ENCODE data around the gene INTS1. TPM values are rescaled to one million over a fixed set of nuclear protein-coding genes. Genes with fewer than 3 reads are reported as not detected.

INTS1 gene
- total and polyA plus RNA-seq, 3 donors from 2014 or later, result 142 to 185 (median 142) TPM

- H3K36me3 ChIP-seq (ENCODE audit: low read depth, missing control alignments), result no peaks in the 10 kb centered on the region
- DNase-seq, result no peak
- no peak overlapping the region for H3K4me3 ChIP-seq
- TF ChIP-seq CTCF (IDR thresholded peaks at IDR 0.05) (no peak), POLR2A (IDR thresholded peaks at IDR 0.05) (no peak)
- H3K27ac ChIP-seq, result no peak overlapping the region
- intact Hi-C loops (cut with DNase I; ENCODE audit: low total_unique reads), result no loop called here
- no peaks in the 10 kb centered on the region for H3K9me3 ChIP-seq
- 76 to 79% methylated on average over 10 of the region's 10 CpGs for WGBS, 2 donors
- H3K27me3 ChIP-seq, result no peaks in the 10 kb centered on the region
- H3K4me1 ChIP-seq, result peaks cover 4% of the 10 kb centered on the region
These were observed 4.1 kb upstream of the INTS1 start for GRCh38 chr7:1508277-1508758.

- TF ChIP-seq POLR2A (IDR thresholded peaks at IDR 0.05) (no peak), CTCF (IDR thresholded peaks at IDR 0.05) (no peak)
- peaks cover 9% of the 10 kb centered on the region for H3K4me1 ChIP-seq
- H3K36me3 ChIP-seq (ENCODE audit: low read depth, missing control alignments), result no peaks in the 10 kb centered on the region
- H3K9me3 ChIP-seq, result no peaks in the 10 kb centered on the region
- H3K27ac ChIP-seq, result no peak overlapping the region
- DNase-seq, result peak; percentile 27
- H3K4me3 ChIP-seq, result no peak overlapping the region
- H3K27me3 ChIP-seq, result no peaks in the 10 kb centered on the region
- WGBS, 2 donors, result 55 to 64% methylated on average over 24 to 35 of the region's 35 CpGs
- intact Hi-C loops (cut with DNase I; ENCODE audit: low total_unique reads), result no loop called here
These were observed 1.8 kb upstream of the INTS1 start for GRCh38 chr7:1505731-1506550.

GRCh38 chr7:1503390-1503789 is 799 bp downstream of the INTS1 start:
- Histone ChIP-seq H3K36me3 (ENCODE audit: low read depth, missing control alignments) (no peaks in the 10 kb centered on the region), H3K4me1 (peaks cover 9% of the 10 kb centered on the region), H3K4me3 (peak overlapping the region; percentile 100), H3K27me3 (no peaks in the 10 kb centered on the region), H3K27ac (no peak overlapping the region), H3K9me3 (no peaks in the 10 kb centered on the region)
- DNase-seq, result no peak
- intact Hi-C loops (cut with DNase I; ENCODE audit: low total_unique reads), result no loop called here
- WGBS, 2 donors, result 18 to 36% methylated on average over 10 to 24 of the region's 24 CpGs
- TF ChIP-seq CTCF (IDR thresholded peaks at IDR 0.05), result no peak
- no peak for TF ChIP-seq POLR2A (IDR thresholded peaks at IDR 0.05)

- H3K4me3 ChIP-seq, result no peak overlapping the region
- no peaks in the 10 kb centered on the region for H3K27me3 ChIP-seq
- no peaks in the 10 kb centered on the region for H3K36me3 ChIP-seq (ENCODE audit: low read depth, missing control alignments)
- H3K9me3 ChIP-seq, result no peaks in the 10 kb centered on the region
- no peak overlapping the region for H3K27ac ChIP-seq
- intact Hi-C loops (cut with DNase I; ENCODE audit: low total_unique reads), result no loop called here
- H3K4me1 ChIP-seq, result peaks cover 9% of the 10 kb centered on the region
- no peak for DNase-seq
- 80 to 82% methylated on average over 20 of the region's 20 CpGs for WGBS, 2 donors
- TF ChIP-seq POLR2A (IDR thresholded peaks at IDR 0.05) (no peak), CTCF (IDR thresholded peaks at IDR 0.05) (no peak)
These were observed 1.3 kb downstream of the INTS1 start for GRCh38 chr7:1502845-1503244.

Data from testis (tissue), 3 donors.